Body of pancreas (tissue), 4 donors: ENCODE measurements around the gene SWI5. TPM values are rescaled to one million over a fixed set of nuclear protein-coding genes. Genes with fewer than 3 reads are reported as not detected.

ENCODE experiments used
- ATAC-seq: fragments of 150-250 bp; one replicate; pipeline ENCODE4 v1.9.1; 2016
- DNase-seq, 4 donors: peaks; one replicate each; pipeline ENCODE4 v3.0.0-alpha.2; 2019
- H3K27ac ChIP-seq, 4 donors: fragments of 200-600 bp; sonication (generic); 1 replicate in 3 of 4; 2 replicates in 1 of 4; pipeline versions ENCODE4 v1.5.1 to v1.6.1; 2016 to 2019; ENCODE audit warnings: mild to moderate bottlenecking in 1 of 4, mixed read lengths in 1 of 4, moderate library complexity in 1 of 4
- H3K27me3 ChIP-seq, 2 donors: fragments of 200-600 bp; sonication (generic); one replicate each; pipeline ENCODE4 v1.6.0; 2016; ENCODE audit warnings: mild to moderate bottlenecking in 1 of 2
- H3K36me3 ChIP-seq, 2 donors: fragments of 200-600 bp; sonication (generic); replicated peaks in 1 of 2; 2 replicates each; pipeline ENCODE4 v1.5.1; 2016; ENCODE audit warnings: low read depth in 2 of 2; ENCODE audit not compliant: insufficient read depth in 1 of 2
- H3K4me1 ChIP-seq: fragments of 200-600 bp; sonication (generic); one replicate; pipeline ENCODE4 v1.6.0; 2016
- H3K4me3 ChIP-seq, 2 donors: fragments of 200-600 bp; sonication (generic); 1 replicate in 1 of 2; 2 replicates in 1 of 2; pipeline ENCODE4 v1.5.1; 2016 to 2019
- H3K9me3 ChIP-seq, 3 donors: fragments of 200-600 bp; sonication (generic); 1 replicate in 2 of 3; 2 replicates in 1 of 3; pipeline ENCODE4 v1.5.1; 2016
- CTCF ChIP-seq, 7 experiments: fragments of 450-650 bp in 4 of 7; fragments of 200-600 bp in 3 of 7; sonication (generic) in 3 of 7; IDR thresholded peaks; one replicate each; pipeline ENCODE4 v1.5.1; 2016 to 2019; ENCODE audit warnings: antibody characterized with exemption in 7 of 7
- POLR2A ChIP-seq, 3 donors: fragments of 450-650 bp; IDR thresholded peaks; one replicate each; pipeline ENCODE4 v1.6.1; 2016; ENCODE audit warnings: antibody characterized with exemption in 3 of 3, mild to moderate bottlenecking in 2 of 3
- WGBS, 2 donors: methylation state at CpG; one replicate each; pipeline ENCODE4 v1.1.5; 2017; 5-methylcytosine and 5-hydroxymethylcytosine counted together
- intact Hi-C: fragments of 100-400 bp; cut with DNase I; formaldehyde crosslinking; loops from one replicate; pipeline ENCODE4 v1.15.1; 2023
- total RNA-seq, 2 donors: library from RNA; depleted of rRNA; stranded (reverse); fragments of >200 nt; gene quantifications; one replicate each; pipeline ENCODE4 v1.1.0, GENCODE V29; 2016

SWI5 gene
- total RNA-seq, 2 donors from 2014 or later = 14.5 to 20.1 TPM

GRCh38 chr9:128251732-128252100 lies 24.4 kb upstream of the SWI5 start:
- no peaks in the 10 kb centered on the region for H3K9me3 ChIP-seq
- intact Hi-C loops = no loop called here
- DNase-seq (no peak), ATAC-seq (no peak)
- H3K4me3 ChIP-seq = no peak overlapping the region
- peaks cover 0 to under 1% of the 10 kb centered on the region in 2 donors for H3K36me3 ChIP-seq
- H3K4me1 ChIP-seq = peaks cover 15% of the 10 kb centered on the region
- no peaks in the 10 kb centered on the region for H3K27me3 ChIP-seq
- H3K27ac ChIP-seq = no peak overlapping the region
- 83 to 91% methylated on average over 3 of the region's 3 CpGs for WGBS, 2 donors
- TF ChIP-seq CTCF (IDR thresholded peaks at IDR 0.05) (no peak), POLR2A (IDR thresholded peaks at IDR 0.05) (no peak)

- intact Hi-C loops = no loop called here
- ATAC-seq = no peak
- TF ChIP-seq CTCF (IDR thresholded peaks at IDR 0.05) (no peak), POLR2A (IDR thresholded peaks at IDR 0.05) (no peak)
- H3K27me3 ChIP-seq = no peaks in the 10 kb centered on the region
- WGBS, 2 donors = 86 to 90% methylated on average over 21 to 24 of the region's 25 CpGs
- no peak for DNase-seq
- no peak overlapping the region for H3K4me3 ChIP-seq
- H3K4me1 ChIP-seq = peaks cover 15% of the 10 kb centered on the region
- no peak overlapping the region for H3K27ac ChIP-seq
- peaks cover 7% of the 10 kb centered on the region in 2 donors for H3K36me3 ChIP-seq
- no peaks in the 10 kb centered on the region for H3K9me3 ChIP-seq
Measured at GRCh38 chr9:128252317-128253139, 23.5 kb upstream of the SWI5 start.

- H3K4me3 ChIP-seq = no peak overlapping the region
- TF ChIP-seq CTCF (IDR thresholded peaks at IDR 0.05) (no peak), POLR2A (IDR thresholded peaks at IDR 0.05) (no peak)
- intact Hi-C loops = no loop called here
- H3K4me1 ChIP-seq = peaks cover 15% of the 10 kb centered on the region
- no peak for ATAC-seq
- 83 to 85% methylated on average over 21 to 31 of the region's 31 CpGs for WGBS, 2 donors
- H3K36me3 ChIP-seq = peaks cover 9 to 13% of the 10 kb centered on the region in 2 donors
- H3K27me3 ChIP-seq = no peaks in the 10 kb centered on the region
- no peaks in the 10 kb centered on the region for H3K9me3 ChIP-seq
- no peak for DNase-seq
- no peak overlapping the region for H3K27ac ChIP-seq
Measured at GRCh38 chr9:128253140-128253990, 22.7 kb upstream of the SWI5 start.

- H3K27me3 ChIP-seq = no peaks in the 10 kb centered on the region
- H3K36me3 ChIP-seq = peaks cover 13 to 16% of the 10 kb centered on the region in 2 donors
- H3K4me3 ChIP-seq = no peak overlapping the region
- intact Hi-C loops = no loop called here
- no peak for DNase-seq
- 80 to 83% methylated on average over 5 to 7 of the region's 7 CpGs for WGBS, 2 donors
- no peaks in the 10 kb centered on the region for H3K9me3 ChIP-seq
- no peak for ATAC-seq
- TF ChIP-seq CTCF (IDR thresholded peaks at IDR 0.05) (no peak), POLR2A (IDR thresholded peaks at IDR 0.05) (no peak)
- no peak overlapping the region for H3K27ac ChIP-seq
- peaks cover 15% of the 10 kb centered on the region for H3K4me1 ChIP-seq
Measured at GRCh38 chr9:128253991-128254346, 22.1 kb upstream of the SWI5 start.
